ENCODE results near the gene AKR1B1. TPM values are rescaled to one million over a fixed set of nuclear protein-coding genes. Genes with fewer than 3 reads are reported as not detected.

The AKR1B1 gene
- total RNA-seq, 1 donor from 2014 or later, result 931 TPM

DNA sequence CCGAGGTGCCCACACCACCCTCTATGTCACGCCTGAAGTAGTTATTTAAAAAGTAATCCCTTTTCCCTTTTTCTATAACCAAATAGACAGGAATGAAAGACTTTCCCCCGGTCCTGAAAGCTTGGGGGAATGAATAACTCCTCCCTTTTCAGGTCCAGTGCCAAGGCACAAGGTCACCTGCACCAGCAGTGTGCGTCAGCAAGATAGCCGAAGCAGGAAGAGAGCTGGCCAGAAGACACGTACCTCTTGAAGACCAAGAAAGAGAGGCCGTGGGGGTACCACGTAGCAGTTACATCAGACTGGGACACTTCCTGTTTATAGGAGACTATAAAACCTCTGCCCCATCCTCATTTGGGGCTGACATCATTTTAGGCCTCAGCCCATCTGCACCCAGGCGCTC is 10.7 kb upstream of the AKR1B1 start:
- peak; percentile 37 for DNase-seq (ENCODE audit: low read depth)

DNA sequence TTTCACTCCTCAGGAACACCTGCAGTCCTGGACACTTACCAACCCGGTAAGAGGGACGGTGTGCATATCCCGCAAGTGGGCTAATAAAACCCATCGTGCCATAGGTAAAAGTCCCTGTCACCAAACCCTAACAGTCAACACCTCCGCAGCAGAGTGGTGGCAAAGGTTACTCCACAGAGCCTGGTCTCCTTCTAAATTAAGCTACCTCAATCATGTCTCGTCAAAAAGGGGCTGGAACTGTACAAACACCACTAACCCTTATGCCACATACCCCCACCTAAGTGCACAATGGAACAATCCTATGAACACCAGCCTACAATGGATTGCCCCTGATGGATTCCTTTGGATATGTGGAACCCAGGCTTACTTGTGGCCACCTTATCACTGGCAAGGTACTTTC is 9.6 kb upstream of the AKR1B1 start:
- no peak for DNase-seq (ENCODE audit: low read depth)

GRCh38 chr7:134468054-134468453 is 9.2 kb upstream of the AKR1B1 start:
- no peak for DNase-seq (ENCODE audit: low read depth)

DNA sequence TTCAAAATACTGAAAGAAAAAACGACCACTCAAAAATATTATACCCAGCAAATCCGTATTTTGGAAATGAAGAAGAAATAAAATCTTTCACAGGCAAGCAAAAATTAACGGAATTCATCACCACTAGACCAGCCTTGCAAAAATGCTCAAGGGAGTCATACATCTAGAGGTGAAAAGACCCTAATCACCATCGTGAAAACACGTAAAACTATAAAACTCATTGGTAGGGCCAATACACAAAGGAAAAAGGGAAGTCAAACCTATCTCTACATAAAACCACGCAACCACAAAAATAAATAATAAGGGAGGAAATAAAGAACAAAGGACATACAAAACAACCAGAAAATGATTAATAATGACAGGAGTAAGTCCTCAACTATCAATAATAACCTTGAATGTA is 6.6 kb upstream of the AKR1B1 start:
- DNase-seq (ENCODE audit: low read depth), result no peak

DNA sequence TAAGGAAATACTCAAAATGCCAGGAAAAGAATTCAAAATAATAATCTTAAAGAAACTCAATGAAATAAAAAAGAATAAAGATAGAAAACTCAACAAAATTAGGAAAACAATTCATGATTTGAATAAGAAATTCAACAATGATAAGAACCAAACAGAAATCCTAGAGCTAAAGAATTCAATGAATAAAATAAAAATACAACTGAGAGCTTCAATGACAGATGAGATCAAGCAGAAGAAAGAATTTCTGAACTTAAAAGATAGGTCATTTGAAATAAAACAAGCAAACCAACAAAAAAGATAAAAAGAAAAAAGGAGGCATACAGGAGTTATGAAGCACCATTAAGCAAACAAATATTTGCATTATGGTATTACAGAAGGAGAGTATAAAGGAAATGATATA is 5.6 kb upstream of the AKR1B1 start:
- no peak for DNase-seq (ENCODE audit: low read depth)

DNA sequence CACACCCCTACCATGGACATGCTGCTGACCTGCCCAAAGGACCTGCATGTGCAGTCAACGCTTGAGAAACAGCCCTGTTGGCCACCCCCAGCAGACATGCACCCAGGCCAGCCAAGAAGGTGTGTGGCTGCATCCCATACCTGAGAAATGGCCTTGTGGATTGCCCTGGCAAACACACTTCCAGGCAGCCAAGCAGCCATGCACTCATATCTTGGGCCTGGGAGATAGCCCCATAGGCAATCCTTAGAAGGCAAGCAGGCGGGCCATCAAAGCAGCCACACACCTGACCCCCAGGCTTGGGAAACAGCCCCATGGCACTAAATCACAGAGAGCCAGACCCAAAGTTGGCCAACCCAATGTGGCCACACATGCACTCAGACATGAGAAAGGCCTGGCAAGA is 4.9 kb upstream of the AKR1B1 start:
- no peak for DNase-seq (ENCODE audit: low read depth)

DNA sequence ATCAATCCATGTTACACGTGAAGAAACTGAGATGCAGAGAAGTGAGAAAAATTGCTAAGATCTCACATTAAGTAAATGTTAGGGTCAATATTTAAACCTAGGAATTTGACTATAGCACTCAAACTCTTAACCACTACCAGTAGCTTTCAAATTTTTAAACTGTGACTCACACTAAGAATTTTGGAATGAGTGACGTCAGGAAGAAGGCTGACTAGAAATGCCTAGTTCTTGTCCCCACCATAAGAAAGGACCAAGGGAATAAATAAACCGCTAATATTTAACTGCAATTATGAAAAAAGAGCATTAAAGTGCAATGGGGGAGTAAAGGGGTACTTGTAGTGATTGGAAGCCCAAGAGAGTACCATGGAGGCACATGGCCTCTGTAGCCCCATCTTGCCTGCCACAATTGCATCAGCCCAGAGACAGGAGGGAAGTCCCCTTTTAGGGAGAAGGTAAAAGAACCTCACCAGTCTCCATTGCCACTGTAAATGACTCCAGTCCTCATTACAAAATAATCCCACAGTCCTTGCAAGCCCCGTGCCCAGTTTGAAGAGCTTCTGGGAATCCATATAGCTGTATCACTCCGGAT is 3.5 kb upstream of the AKR1B1 start:
- DNase-seq (ENCODE audit: low read depth), result peak; percentile 97

- DNase-seq (ENCODE audit: low read depth), result peak; percentile 48
Measured at GRCh38 chr7:134461916-134462315, 3.0 kb upstream of the AKR1B1 start.

- peak; percentile 95 for DNase-seq (ENCODE audit: low read depth)
Measured at GRCh38 chr7:134459981-134460380, 1.1 kb upstream of the AKR1B1 start.

DNA sequence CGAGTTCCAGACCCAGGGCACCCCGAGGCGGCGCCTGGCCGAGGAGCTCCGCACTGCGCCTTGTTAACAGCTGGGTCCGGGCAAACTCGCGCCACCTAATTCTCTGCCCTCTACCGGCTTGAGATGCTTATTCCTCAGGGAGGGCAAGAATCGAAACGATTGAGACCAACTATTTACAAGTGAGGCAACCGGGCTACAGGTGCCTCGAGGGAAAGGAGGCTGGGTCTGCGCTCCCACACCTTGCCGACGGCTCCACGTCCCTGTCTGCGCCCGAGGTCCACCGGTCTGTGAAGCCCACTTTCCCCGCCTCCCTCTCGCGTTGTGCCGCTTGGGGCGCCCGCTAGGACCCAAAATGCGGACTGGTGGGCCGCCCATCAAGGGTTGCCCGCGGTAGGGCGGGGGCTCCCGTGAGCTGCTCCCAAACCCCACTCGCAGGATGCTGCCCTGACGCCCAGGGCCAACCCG is 527 bp downstream of the AKR1B1 start:
- DNase-seq (ENCODE audit: low read depth), result peak; percentile 63

DNA sequence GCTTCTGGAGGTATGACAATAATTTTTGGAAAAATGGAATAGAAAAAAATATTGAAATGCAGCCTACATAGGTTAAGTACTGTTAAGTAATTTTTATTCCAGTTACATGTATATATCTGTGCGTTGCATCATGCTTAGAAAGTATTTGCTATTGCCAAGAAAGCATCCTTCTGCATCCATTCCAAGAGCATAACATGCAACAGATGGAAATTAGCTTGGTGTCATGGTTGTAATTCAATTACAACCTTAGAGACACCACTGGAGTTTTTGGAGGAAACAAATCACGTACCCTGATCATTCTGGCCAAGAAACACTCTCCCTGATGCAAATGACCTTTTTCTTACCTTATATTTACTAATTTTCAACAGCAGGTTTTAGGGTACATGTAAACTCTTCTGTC is 1.7 kb downstream of the AKR1B1 start:
- no peak for DNase-seq (ENCODE audit: low read depth)

GRCh38 chr7:134454277-134454676 is 4.6 kb downstream of the AKR1B1 start:
- DNase-seq (ENCODE audit: low read depth), result peak; percentile 56

DNA sequence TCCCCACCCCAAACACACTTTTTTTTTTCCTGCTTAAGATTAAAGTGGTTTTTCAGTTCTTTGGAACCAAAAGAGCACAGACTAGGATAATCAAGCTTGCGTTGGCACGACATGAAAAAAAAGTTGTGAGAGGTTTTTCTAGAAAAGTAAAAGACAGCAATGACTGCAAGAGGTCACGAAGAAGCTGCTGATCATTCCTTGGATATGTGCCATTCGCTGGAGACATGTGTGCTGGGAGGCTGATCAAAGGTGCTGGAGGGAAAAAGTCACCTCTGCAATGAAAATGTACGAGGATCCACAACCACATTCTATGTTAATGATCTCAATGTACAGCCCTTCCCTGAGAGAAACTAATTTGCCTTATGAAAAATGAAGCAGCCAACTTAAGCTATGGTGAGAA is 5.4 kb downstream of the AKR1B1 start:
- DNase-seq (ENCODE audit: low read depth), result no peak

DNA sequence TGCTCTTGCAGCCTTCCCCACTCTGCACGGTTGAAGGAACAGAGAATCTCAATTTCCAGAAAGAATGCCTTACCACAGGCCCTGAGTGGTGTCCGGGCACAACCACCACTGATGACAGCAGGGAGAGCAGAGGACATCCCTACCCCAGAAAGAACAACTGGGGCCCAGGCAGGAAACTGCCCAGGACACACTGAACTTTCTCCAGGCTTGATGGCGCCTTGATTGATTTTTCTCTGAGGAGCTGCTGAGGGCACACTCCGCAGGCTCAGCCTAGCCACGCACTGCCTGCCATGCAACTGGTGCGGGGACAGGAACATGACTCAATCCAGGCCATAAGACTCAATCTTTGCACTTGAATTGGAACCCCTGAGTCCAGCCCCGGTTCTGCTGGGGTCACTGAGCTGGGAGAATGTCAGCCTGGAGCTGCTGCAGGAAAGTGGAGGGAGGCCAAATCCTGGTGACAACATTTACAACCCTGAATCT is 5.9 kb downstream of the AKR1B1 start:
- peak; percentile 74 for DNase-seq (ENCODE audit: low read depth)

DNA sequence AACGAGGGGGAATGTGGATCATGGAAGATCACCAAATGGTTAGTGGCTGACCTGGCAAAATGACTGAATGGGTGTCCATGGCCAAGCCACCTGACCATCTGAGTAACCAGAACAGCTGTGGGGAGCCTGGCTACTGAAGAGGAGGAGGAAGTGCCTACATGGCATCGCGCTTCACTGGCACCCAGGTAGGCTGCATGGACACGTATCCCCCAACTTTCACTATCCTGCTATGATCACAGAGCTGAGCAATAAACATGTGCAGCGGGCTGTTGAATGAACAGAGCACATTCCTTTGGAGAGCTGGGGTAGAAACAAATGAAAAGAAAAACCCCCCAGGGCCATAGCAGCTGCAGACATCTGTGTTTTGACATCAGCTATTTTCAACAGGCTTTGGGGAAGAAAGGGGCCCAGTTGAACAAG is 6.5 kb downstream of the AKR1B1 start:
- DNase-seq (ENCODE audit: low read depth), result peak; percentile 83

DNA sequence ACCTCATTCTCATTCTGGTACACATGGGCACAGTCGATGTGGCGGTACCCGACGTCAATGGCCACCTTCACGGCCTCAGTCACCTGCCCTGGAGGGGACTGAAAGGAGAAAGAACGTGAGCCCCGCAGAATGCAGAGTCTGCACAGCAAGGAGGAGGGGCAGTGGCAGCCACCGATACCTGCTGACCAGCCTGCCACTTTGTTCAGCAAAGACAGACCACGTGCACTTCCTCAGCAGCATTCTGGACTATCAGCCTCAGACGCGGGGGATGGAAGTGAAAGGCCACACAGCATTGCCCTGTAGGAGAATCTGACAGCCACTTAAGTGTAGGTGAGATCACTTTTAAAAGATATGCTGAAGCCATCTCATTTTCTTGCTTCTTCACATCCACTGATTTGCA is 7.2 kb downstream of the AKR1B1 start:
- DNase-seq (ENCODE audit: low read depth), result no peak

DNA sequence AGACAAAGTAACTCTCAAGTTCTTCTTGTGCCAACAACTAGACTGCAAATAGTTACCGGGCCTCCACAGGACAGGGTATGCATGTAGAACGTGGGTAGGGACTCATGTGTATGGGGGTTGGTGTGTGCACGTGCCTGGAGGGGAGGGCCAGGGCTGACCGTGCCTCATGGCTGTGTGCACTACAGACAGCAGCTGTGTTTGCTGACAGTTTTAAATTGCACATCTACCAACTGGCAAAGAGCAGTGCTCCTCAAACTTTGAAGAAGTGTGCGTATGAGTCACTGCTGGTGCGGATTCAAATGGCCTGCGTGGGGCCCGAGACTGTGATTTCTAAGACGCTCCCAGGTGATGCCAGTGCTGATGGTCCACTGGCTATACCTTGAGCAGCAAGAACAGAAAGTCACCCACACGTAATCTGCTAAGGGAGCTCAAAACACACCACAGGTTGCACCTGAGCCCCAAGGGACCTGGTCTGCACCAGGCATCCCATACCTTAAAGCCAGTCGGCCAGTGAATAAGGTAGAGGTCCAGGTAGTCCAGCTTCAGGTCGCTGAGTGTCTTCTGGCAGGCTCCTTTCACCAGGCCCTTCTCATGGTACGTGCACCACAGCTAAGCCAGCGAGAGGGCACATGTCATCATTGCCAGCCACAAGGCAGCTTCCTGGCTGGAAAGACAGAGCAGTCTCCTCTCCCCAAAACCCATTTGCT is 8.5 kb downstream of the AKR1B1 start:
- DNase-seq (ENCODE audit: low read depth), result no peak

- DNase-seq (ENCODE audit: low read depth), result peak; percentile 21
Measured at GRCh38 chr7:134449680-134450079, 9.2 kb downstream of the AKR1B1 start.

DNA sequence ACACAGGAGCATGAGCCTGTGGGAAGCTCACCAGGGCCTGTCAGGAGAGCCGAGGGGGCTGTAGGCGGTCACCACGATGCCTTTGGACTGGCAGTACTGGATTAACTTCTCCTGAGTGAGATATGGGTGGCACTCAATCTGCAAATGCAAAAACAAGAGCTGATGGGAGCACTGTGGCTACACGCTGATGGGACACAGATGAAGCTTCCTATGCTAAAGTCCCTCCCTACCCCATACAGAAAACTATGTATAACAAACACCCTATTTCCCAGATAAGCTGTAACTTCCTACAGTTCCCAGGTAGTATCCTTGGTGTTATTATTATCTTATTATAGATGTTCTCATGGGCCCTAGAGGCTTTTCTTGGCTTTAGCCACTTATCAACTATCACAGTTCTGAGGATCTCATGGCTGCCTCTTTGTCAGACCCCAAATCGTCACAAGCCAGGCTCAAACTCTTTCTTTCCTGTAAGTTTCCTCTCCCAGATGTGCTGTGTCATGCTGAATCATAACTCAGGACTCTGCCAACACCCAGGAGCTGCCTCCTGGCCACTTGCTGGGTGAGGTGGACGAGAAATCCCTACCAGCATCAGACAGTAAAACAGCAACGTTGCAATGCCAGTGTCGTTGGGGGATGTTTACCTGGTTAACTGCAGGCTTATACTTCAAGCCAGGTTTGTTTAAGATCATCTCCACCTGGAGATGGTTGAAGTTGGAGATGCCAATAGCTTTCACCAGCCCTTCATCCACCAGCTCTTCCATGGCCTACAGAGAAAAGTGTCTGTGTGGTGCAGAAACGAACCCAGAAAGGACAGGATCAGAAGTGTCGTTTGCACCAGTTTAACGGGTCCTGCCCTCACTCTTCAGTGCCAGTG is 10.3 kb downstream of the AKR1B1 start:
- DNase-seq (ENCODE audit: low read depth), result peak; percentile 83

- DNase-seq (ENCODE audit: low read depth), result no peak
Measured at GRCh38 chr7:134447383-134447782, 11.5 kb downstream of the AKR1B1 start.

- DNase-seq (ENCODE audit: low read depth), result no peak
Measured at GRCh38 chr7:134446923-134447322, 12.0 kb downstream of the AKR1B1 start.

GRCh38 chr7:134446446-134446845 is 12.5 kb downstream of the AKR1B1 start:
- DNase-seq (ENCODE audit: low read depth), result no peak

- DNase-seq (ENCODE audit: low read depth), result no peak
Measured at GRCh38 chr7:134444961-134445315, 14.0 kb downstream of the AKR1B1 start.
